M059J (cell line): Measurements from ENCODE around the gene APLN. TPM values are rescaled to one million over a fixed set of nuclear protein-coding genes. Genes with fewer than 3 reads are reported as not detected.

ENCODE experiments used
- DNase-seq: peaks from one replicate; pipeline ENCODE4 v3.0.0-alpha.2; 2012; ENCODE audit warnings: low read depth
- total RNA-seq: library from RNA; depleted of rRNA; stranded (reverse); fragments of >200 nt; shearing (Covaris generic); gene quantifications from 2 replicates; pipeline ENCODE4 v1.2.3, GENCODE V29; 2014

Gene APLN
- total RNA-seq, 1 experiment from 2014 or later, result 2.1 TPM

DNA sequence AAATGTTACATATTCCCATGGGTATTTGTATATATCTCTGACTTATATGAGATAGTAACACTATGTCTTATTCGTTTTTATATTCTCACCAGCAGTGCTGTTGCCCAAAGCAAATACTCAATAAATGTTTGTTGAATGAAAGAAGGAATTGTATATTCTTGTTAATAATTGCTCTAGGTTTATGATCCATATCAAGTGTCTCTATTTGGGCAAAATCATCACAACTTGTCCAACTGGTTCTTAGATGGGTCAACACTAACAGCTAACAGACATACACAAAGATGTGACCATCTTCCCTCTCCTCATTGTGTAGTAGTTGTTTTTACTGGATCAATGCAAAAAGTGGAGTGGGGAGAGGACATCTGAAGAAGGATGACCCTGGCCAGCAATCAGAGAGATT, 6.6 kb upstream of the APLN start:
- DNase-seq, result no peak

DNA sequence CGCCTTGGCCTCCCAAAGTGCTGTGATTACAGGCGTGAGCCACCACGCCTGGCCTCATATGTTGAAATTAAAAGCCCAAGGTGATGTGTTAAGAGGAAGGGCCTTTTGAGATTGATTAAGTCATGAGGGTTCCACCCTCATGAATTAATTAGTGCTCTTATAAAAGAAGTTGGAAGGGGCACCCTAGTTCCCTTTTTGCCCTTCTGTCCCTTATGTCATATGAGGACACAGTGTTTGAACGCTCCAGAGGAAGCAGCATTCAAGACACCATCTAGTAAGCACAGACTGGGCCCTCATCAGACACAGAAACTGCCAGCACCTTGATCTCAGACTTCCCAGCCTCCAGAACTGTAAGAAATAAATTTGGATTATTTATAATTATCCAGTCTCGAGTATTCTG, 5.1 kb upstream of the APLN start:
- no peak for DNase-seq

DNA sequence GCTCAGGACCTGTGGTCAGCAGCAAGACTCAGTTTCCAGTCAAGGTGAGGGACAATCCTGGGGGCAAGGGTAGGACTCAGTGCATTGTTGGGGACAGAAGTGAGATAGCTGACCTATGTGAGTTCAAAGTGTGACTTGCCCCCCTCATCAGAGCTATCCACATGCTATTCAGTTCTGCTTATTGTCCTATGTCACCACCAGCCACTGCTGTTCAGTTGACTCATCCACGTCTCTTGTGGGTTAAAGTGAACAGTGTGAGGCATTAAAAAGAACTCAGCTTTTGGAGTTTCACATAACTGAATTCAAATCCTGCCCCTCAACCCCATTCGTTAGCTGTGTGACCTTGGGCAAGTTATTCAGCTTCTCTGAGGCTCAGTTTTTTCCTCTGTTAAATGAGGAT, 4.4 kb upstream of the APLN start:
- DNase-seq, result peak; percentile 29

DNA sequence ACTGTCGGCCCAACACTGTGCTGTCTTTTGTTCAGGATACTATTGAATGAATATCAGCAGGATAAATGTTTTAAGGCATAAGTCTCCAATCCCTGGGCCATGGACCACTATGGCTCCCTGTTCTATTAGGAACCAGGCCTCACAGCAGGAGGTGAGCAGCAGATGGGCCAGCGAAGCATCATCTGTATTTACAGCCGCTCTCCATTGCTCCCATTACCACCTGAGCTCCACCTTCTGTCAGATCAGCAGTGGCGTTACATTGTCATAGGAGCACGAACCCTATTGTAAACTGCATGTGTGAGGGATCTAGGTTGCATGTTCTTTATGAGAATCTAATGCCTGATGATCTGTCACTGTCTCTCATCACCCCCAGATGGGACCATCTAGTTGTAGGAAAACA, 3.7 kb upstream of the APLN start:
- no peak for DNase-seq

DNA sequence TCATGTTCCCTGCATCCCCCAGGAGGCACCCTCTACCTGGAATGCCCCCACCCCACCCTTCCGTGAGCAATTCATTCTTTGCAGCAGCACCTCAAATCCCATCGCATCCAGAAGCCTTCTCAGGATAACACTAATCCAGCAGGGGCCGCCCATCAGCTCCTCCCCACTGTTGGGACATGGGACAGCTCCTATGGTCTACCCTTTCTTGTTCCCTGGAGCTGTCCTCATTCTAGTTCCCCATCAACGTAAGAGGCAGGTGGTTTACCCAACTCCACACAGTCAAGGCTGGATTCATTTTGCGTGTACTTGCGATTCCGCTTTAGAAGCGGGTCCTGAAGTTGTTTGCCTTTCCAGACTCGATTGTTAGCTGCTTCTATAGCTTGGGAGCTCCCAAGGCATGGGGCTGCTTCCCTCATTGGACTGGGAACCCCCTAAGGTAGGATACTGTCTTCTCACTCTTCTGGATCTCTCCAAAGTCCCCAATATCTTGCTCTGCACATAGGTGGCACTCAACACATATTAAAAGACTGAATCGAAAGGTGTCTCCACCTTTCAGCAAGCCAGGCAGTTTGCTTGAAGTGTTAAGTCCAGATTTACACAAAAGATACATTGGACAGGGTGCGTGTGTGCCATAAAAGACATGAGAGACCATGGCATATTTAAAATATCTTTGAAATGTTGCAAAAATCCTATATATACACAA, 942 bp upstream of the APLN start:
- peak; percentile 42 for DNase-seq

DNA sequence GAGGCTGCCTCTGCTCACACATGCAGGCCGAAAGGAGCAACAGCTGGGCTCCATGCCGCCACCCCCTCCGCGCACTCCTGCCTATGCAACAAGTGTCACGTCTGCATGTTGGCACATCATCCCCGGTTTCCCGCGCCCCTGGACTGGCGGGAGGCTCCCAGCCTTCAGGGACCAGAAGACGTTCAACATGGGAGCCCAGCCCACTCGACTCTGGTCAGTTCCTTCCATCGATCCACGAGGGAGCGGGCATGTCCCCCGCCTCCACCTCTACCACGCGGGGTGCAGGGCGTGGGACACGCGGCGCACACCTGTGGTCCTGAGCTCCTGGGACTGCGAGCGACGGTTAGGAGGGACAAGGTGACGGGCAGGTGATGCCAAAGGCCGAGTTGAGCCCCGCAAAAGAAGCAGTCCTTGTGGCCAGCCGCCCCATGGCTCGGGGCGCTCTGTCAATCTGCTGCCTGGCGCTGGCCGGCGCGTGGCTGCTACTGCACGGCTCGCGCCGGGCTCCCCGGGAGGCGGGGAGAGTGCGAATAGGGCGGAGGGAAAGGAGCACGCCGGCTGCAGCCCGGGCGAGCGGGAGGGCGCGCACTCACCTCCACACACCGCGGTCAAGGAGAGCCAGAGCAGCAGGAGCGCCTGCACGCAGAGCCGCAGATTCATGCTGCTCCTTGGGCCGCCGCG, 645 bp downstream of the APLN start:
- peak; percentile 54 for DNase-seq

DNA sequence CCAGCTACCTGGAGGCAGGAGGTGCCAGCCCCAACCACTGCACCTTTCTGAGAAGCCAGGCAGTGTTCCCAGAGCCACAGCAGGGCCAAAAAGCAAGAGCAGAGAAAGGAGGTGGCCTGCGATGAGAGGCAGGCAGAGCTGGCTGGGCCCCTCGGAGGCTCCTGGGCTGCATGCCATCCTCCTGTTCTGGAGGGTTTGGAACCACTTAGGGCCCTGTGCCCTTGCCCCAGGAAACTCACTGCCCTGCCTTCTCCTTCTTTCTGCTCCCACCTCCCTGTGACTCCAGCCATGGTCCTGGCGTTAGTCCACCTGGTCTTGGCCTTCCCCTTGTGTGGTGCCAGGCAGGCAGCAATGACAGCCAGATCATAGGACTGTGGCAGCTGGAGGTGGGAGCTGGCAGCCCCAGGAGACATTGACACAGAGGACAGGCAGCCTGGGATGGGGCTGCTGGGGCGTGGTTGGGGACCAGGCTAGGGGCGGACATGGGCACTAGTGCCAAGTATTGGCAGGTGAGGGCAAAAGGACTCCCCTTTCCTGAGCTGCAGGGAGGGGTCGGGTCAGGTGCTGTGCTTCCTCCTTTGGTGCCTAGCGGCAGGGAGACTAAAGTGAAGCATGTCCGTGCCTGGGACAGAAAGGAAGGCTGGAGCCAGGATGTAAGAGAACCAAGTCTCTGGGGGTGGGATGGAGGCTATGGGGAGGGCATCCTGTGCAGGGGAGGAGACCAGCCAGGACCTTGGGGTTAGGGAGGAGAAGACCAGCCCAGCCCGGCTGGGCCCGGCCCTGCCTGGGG, 1.4 kb downstream of the APLN start:
- no peak for DNase-seq

DNA sequence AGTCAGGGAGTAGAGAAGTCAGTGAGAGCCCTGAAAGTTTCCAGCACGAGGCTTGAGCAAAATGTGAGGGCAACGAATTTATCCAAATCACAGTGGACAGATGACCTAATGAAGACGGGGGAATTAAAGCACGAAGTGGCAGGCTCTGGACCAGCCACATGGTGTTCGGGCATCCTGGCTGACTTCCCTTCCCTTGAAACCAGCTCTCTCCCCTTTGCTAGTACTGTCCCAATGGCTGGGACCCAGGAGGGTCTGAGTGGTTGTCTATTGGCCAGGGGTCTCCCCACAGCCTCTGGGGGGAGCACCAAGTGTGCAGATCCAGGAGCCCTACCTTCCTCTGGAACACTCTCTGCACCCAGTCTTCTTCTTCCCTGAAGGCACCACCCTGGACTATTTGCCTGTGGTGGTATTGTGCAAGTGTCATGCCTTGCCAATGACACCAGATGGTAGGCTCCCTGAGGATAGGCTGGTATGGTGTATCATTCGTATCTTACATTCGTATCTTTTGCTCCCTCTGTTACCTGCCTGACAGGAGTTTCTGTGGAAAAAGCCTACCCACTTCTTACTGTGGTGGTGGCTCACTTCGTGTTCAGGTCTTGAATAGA, 2.1 kb downstream of the APLN start:
- no peak for DNase-seq

DNA sequence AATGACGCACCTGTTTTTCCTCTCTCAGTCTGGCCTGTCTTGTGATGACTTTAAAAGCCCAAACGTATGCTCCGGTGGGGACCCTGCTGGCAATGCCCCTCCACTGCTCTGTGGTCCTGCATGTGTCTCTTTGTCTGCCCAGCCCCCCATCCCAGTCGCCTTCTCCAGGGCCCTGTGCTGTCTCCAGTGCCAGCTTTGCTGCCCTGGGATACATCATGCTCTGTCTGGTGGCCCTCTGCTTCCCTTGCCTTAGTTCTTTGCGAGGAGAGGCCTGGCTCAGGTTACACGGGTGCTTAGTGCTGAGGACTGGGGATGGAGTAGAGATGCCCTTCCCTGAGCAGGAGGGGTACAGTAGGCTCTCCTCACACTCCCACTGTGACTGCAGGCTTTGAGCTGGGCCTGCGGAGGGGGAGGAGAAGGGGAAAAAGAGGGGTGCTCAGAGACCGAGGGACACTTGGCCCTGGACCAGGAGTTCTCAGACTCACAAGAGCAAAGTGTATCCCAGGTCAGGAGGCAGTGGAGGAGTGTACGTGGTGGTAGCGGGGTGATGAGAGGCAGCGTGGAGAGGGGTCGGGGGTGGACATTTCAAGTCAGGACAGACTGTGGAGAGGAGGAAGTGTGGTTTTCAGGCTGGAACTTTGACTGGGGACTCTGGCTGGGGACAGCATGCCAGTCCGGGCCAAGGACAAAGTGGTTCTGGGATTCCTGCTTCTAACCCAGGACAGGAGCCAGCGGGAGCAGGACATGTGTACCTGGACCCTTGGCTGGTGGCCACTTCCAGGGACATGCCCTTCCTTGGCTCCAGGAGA, 2.8 kb downstream of the APLN start:
- DNase-seq, result no peak

DNA sequence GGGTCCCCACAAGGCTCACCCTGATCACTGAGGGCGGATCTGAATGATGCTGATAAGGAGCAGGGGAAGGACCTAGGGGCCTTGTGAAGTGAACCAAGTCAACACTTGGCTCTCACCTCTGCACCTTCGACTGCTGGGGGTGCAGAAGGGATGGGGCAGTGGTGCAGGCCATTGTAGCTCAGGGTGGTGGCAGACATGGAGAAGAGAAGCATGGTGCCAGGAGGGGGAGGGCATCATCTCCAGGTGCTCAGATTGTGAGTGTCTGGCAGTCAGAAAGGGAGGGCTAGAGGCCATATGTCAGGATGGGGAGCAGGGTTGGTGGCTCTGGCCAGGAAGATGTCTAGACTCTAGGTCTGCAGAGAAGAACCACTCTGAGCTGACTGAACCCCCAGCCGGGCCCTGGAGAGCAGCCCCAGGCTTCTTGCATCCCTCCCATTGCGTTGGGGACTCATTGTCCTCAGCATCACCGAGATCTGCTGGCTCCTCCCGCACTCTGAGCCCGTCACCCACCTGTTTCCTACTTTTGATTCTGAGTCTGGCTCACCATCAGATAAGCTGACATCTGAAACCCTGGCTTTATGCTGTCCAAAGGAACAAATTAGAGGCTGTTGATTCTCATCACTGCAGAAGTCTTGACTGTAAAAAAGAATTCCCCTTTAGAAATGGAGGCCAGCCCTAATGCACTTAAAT, 3.8 kb downstream of the APLN start:
- DNase-seq, result no peak

DNA sequence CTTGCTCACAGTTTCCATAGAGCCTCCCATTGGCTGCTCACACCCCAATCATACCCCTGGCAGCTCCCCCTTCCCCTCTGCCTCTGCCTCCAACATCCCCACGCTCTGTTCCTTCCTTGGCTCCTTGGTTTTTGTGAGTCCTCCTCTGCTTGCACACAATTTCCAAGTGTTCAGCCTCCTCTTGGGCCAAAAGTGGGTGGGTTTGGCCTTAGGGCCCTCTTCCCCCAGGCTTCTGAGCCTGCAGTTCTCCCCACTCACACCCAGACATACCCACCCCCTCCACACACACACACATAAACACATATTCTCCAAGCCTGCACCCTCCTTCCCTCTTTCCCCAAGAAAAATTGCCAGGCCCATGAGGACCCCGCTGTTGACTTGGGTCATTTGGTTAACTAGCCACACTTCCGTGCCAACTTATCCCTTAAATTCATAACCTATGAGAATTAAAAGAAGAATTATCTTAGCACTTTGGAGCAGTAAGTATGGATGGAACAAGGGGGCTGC, 4.5 kb downstream of the APLN start:
- DNase-seq, result no peak

DNA sequence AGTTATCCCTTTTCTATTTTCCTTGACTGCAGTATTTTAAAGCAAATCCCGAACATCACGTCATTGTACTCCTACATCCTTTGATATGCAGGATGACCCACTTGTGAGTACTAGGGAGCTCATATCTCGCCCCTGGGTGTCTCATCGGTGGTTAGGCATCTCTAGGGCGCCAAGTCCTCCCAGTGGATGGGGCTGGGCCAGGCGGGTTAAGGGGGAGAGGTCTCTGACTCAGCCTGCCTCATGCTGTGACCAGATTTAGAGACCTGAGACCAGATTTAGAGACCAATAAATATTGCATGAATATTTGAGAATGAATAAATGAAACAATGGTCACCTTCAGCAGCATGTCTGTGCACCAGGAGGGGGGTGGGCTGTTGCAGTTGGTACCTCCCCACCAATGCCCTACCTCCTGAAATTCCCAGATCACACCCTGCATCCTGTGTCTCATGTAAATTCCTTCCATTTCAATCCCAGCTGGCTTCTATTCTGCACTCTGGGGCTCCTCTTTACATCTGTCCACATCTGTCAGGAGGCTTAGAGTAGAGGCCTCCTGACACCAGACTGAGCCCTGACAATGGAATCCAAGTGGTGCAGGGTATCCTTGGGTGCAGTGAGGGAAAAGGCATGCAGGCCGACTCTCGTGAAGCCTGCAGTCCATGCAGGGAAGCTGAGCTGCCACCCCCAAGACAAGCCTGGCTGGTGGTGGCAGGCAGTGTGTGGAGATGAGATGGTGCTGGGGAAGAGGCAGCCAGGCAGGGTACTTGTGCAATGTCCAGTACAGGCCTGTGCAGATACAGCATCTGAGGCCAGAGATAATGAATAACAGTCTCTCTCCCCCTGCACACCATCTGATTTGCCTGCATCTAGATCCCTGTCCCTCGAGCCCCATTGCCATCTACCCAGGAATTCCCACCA, 5.2 kb downstream of the APLN start:
- peak; percentile 42 for DNase-seq

DNA sequence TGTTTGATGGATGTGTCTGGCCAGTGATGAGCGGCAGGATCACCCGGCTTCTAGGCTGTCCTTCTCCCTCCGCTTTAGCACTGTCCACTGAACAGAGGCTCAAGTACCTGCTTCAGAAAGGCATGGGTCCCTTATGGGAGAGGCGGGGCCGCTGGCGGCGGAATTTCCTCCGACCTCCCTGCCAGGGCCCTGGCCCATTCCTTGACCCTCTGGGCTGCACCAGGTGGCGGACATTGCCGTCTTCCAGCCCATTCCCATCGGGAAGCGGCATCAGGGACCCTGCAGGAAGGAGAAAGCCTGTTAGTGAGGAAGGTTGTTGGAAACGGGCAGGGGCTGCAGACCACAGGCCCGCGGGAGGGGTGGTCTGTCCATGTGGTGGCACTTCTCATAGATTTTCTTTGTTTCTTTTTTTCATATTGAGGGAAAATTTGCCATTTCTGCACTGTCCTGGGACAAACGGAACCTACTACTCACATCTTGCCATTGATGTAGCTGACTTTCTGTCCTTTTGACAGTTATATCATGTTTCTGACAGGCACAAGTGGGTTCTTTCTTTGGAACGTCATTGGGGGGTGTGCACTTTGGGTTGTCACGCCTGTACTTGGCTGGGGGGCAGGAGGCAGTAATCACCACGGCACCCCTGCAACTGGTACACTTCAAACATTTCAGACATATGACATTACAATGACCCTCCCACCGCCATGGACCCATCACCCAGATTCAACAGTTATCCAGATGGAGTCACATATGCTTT, 6.1 kb downstream of the APLN start:
- DNase-seq, result no peak

DNA sequence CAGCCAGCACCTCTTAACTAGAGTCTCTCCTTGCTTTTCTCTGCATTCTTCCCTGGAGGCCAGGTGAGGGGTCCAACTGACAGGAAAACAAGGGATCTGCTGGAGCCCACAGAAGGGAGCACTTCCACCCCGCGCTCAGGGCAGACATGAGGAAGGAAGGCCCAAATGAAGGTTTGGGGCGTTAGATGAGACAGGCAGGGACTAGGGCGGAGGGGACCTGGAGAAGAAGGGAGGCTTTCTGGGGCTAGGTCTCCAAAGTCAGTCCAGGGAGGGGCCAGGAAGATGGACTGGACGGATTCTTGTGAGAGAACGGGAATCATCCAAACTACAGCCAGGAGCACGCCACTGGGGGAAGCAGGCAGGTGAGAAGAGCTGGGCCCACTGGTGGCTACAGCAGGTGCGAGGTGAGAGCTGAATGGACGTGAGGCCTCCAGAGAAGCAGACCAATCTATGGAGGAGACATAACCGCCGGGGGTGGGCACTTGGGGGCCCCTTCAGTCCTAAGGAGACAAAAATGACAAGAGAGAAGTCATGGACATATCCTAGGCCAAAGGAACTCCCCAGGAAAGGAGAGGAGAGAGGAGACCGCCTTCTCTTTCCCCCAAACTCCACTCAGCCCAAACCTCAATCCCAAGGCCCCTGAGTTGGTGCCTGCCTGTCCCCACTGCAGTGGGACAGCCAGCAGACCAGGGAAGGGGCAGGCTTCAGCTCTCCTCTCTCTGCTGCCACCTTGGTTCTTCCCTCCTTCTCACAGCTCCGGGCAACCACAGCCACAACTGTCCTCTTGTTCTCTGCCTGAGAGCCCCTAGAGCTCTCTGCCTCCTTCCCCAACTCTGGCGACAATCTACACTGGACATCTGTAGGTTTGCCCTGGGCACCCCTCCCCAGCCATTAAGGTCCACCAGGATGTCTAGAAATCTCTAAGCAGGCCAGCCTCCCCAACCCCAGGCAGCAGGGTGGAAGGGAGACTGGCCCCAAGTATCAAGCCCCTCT, 7.0 kb downstream of the APLN start:
- no peak for DNase-seq

DNA sequence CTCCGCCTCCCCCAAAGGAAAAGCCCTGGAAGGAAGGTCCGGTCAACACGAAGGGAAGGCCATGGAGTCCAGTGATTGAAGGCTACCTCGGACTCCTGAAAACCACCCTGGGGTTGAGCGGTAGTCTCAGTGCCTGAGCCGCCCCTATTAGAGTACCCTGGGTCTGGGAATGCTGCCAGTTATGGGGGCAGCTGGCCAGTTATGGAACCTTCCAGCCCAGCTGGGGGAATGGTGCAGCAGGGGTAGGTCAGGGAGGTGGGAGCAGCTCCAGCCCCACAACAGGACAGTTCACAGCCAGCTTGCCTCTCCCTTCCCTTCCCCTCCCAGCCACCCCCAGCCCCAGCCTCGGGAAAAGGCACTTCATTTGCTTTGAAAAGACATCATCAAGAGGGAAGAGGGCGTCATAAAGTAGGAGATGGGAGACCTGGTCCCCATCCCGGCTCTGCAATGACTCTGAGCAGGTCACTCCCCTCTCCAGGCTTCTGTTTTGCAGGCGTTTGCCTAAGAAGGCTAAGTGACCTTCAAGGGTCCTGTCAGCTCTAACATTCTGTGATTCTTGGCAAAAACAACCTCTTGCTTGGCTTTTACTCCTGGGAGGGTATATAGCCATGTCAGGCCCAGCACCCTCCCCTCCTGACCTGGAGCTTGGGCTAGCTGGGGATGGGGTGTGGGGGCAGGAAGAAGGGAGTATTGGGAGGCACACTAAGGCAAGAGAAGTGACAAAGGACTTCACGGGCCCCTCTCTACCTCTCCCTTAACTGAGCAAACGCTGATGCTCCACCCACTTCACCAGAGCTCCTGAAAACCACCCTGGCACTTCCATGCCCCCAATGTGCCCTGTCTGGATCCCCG, 8.0 kb downstream of the APLN start:
- no peak for DNase-seq

DNA sequence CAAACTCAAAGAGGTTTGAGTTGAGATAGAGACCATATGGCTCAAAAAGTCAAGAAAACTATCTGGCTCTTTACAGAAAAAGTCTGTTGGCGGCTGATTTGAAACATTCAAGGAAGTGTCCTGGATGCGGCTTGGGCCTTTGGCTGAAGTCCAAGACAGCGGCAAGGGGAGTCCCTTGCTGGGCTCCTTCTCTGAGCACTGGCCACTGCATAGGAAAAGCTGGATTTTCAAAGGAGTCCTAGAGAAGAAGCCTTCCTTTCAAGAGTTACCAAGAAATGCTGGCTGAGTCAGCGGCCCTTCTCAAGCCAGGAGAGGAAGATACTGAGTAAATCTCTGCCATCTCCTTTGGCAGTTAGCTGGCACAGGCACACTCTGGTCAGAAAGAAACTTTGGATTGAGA, 12.1 kb downstream of the APLN start:
- peak; percentile 60 for DNase-seq

DNA sequence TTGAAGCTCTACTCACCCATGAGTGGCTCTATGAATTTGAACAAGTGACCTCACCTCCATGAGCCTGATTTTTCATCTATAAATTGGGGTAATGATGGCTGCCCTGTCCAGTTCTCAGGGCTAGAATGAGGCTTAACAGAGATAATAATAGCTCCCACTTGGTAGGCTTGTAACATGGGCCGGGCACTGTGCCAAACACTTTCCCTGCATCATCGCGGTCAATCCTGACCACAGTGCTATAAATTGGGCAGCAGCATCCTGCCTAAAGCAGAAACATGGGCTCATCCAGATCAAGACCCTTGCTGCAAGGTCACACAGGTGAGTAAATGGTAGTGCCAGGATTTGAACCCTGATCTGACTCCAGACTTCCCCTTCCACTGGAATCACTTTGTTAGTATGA, 12.8 kb downstream of the APLN start:
- DNase-seq, result peak; percentile 78
